Heart left ventricle (tissue), 13 donors: Measurements from ENCODE around the gene DNM1.

Experiments
- POLR2A ChIP-seq, 2 donors: fragments of 450-650 bp; IDR thresholded peaks; one replicate each; pipeline ENCODE4 v1.6.1; 2017; ENCODE audit warnings: antibody characterized with exemption in 2 of 2, mild to moderate bottlenecking in 2 of 2, moderate library complexity in 2 of 2
- TF ChIP-seq, protein P1 (sequence below), 12 donors: fragments of 200-600 bp; sonication (generic) in 4 of 12; IDR thresholded peaks; one replicate each; pipeline versions ENCODE4 v1.5.0 to v1.8.0; 2018 to 2022; ENCODE audit warnings: antibody characterized with exemption in 12 of 12, mild to moderate bottlenecking in 5 of 12
- donor health status: ischemic (EF 13 %, LVEDD 7.1; RV severe dilation, severe dysfunction).
- donor health status: DM: no; HTN: yes; CAD: no.
- donor health status: DM: no; HTN: no; CAD: no.
- donor health status: ischemic (EF 25% LVEDD 6.9; RV normal size, moderate dysfunction).
- donor health status: ischemic (EF 25% LVEDD 5.7; RV mildly dilated, moderate dysfunction).
- donor health status: ischemic (EF 35%, LVEDD 5.7; RV mildly dilated, moderate dysfunction).
- donor health status: nonischemic (EF 11% LVEDD 7.7; RV severe dilation, severe dysfunction).
- donor health status: DM: yes; HTN: yes; CAD: no.
- donor health status: PGD.
- donor health status: ischemic (EF 29% LVEDD 5.4; RV normal size, mild dysfunction).
- donor health status: nonischemic (EF 23%, LVEDD 6.1; RV moderate dilation, normal function).

DNA sequence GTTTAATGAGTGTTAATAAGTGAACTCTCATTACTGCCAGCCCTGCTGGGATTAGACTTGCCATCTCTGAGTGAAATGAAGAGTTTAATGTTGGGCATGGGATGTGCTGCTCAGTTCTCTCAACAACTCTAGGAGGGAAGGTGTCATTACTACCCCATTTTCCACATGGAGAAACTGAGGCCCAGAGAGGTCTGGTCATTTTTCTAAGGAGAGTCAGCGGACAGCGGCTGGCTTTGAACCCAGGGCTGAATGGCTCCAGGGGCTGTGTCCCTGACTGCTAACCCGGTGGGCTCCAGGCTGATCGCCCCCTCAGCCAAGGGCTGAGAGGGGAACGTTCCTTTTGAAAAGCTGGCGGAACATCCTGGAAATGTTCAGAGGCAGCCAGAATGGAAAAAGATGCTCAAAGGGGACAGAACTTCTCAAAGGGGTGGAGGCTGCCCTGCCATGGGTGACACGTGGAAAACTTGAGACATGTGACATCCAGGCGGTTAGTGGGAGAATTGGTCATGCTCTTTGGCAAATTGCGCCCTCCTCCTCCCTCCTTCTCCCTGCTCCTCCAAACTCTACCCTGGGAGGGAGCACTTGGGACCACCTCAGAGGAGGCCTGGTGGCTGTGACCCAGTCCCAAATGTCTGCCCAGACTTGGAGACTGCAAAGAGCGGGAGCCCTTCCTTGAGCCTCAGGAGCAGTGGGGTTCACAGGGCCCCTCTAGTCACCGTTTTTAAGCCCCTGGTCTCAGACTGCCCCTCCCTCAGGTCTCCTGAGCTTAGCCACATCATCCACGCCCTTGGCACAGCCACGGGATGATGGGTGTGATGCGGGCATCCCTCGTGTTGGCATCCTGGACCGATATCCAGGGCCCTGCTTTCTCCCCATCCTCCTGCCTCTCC lies 28.7 kb downstream of the DNM1 start:
- no peak for TF ChIP-seq POLR2A (IDR thresholded peaks at IDR 0.05)
- TF ChIP-seq, protein P1, sequence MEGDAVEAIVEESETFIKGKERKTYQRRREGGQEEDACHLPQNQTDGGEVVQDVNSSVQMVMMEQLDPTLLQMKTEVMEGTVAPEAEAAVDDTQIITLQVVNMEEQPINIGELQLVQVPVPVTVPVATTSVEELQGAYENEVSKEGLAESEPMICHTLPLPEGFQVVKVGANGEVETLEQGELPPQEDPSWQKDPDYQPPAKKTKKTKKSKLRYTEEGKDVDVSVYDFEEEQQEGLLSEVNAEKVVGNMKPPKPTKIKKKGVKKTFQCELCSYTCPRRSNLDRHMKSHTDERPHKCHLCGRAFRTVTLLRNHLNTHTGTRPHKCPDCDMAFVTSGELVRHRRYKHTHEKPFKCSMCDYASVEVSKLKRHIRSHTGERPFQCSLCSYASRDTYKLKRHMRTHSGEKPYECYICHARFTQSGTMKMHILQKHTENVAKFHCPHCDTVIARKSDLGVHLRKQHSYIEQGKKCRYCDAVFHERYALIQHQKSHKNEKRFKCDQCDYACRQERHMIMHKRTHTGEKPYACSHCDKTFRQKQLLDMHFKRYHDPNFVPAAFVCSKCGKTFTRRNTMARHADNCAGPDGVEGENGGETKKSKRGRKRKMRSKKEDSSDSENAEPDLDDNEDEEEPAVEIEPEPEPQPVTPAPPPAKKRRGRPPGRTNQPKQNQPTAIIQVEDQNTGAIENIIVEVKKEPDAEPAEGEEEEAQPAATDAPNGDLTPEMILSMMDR (IDR thresholded peaks at IDR 0.05), result no peak
